Mucosa of descending colon (tissue), 3 donors: Measurements from ENCODE around the gene GALNS. TPM values are rescaled to one million over a fixed set of nuclear protein-coding genes. Genes with fewer than 3 reads are reported as not detected.

ENCODE experiments used
- ATAC-seq: fragments of 200-7000 bp; cut with Tn5 transposase; one replicate; pipeline ENCODE4 v1.9.1; 2020; ENCODE audit warnings: mild to moderate bottlenecking, moderate library complexity
- DNase-seq, 3 donors: peaks; one replicate each; pipeline ENCODE4 v3.0.0-alpha.2; 2020
- H3K36me3 ChIP-seq: fragments of 200-600 bp; one replicate; pipeline ENCODE4 v1.8.0; 2021; ENCODE audit warnings: low read depth, mild to moderate bottlenecking
- H3K4me1 ChIP-seq: fragments of 200-600 bp; one replicate; pipeline ENCODE4 v1.8.0; 2021; ENCODE audit warnings: low read depth, mild to moderate bottlenecking
- H3K4me3 ChIP-seq: fragments of 200-600 bp; one replicate; pipeline ENCODE4 v1.8.0; 2021; ENCODE audit warnings: mild to moderate bottlenecking
- H3K9me3 ChIP-seq: fragments of 200-600 bp; one replicate; pipeline ENCODE4 v1.8.0; 2021; ENCODE audit warnings: mild to moderate bottlenecking
- CTCF ChIP-seq: fragments of 200-600 bp; IDR thresholded peaks from one replicate; pipeline ENCODE4 v1.8.0; 2022; ENCODE audit warnings: antibody characterized with exemption, mild to moderate bottlenecking
- intact Hi-C, 2 donors: fragments of 100-400 bp; cut with DNase I in 1 of 2; cut with micrococcal nuclease in 1 of 2; formaldehyde crosslinking; loops; one replicate each; pipeline versions ENCODE4 v1.11.0 to v1.11.1; 2022; cut with DNase I, micrococcal nuclease
- total RNA-seq, 3 donors: library from RNA; stranded (reverse); fragmentation: NEBNext Ultra II Directional in 2 of 3; extraction: Animal tissue kit (Norgen Biotek cat#: 25700) in 2 of 3; gene quantifications; one replicate each; pipeline versions ENCODE4 v1.2.1 to v1.2.4, GENCODE V29; 2021 to 2023
- donor health status: DM: no; HTN: no; CAD: no; lungs with moderate emphysema.
- donor health status: DM: no; HTN: no; CAD: no.
- donor health status: DM: no; HTN: yes; CAD: no.

GALNS gene
- total RNA-seq, 3 donors from 2014 or later, result 37.4 to 65.3 (median 44.0) TPM

- ATAC-seq, result no peak
- Histone ChIP-seq H3K4me3 (no peak overlapping the region), H3K36me3 (no peaks in the 10 kb centered on the region), H3K4me1 (peaks cover 25% of the 10 kb centered on the region), H3K9me3 (no peaks in the 10 kb centered on the region)
- intact Hi-C loops, result no loop called here
- DNase-seq, result peak; percentile 57 to 77 (median 72)
- no peak for TF ChIP-seq CTCF
These were observed 44.1 kb downstream of the GALNS start for GRCh38 chr16:88812513-88813268.

DNA sequence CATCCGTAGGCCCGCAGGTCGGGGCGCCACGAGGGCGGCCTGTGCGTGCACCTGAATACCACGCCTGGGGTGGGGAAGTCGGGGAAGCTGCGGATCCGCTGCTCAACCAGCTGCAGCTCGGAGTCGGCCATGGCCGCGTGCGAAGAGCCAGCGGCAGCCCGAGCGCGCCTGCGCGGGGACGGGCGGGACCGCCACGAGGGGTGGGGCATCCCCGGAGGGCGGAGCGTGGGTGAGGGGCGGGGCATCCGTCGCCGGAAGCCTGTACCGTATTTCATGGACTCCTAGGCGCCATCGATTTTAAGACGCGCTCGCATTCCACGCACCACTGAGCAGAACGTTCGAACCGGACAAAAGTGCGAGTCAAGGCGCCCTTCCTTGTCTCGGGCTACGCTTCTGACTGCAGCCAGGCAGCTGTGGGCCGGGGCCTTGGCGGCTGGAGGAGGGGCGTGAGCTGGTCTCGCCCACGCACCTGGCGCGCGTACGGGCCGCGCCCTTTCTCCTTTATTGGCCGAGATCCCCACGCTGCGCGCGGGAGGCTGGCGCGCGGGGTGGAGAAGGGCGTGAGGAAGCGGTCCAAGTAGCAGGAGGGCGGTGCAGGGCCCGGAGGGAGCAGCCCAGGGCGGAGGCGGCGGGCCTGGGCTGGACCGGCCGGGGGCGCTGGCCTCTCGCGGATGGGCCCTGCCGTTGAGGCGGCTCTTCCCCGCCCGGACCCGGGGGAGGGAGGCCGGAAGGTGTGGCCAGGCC, 44.8 kb downstream of the GALNS start, which contains the start of gene APRT:
APRT (minus strand) TSS at position 160 of the 744 bp plus-strand sequence; CDS start at position 131, 29 bp downstream.
- H3K36me3 ChIP-seq, result no peaks in the 10 kb centered on the region
- peaks cover 25% of the 10 kb centered on the region for H3K4me1 ChIP-seq
- H3K4me3 ChIP-seq, result peak within 1 kb of the TSS; percentile 29
- no peaks in the 10 kb centered on the region for H3K9me3 ChIP-seq
- ATAC-seq (peak; percentile 89), DNase-seq (peak; percentile 95 to 99 (median 97))
- intact Hi-C loops, result no loop called here
- no peak for TF ChIP-seq CTCF

- H3K4me1 ChIP-seq, result peaks cover 24% of the 10 kb centered on the region
- no peak for TF ChIP-seq CTCF
- ATAC-seq (peak; percentile 74), DNase-seq (peak; percentile 79 to 88 (median 88))
- peak overlapping the region; percentile 29 for H3K4me3 ChIP-seq
- H3K9me3 ChIP-seq, result no peaks in the 10 kb centered on the region
- H3K36me3 ChIP-seq, result no peaks in the 10 kb centered on the region
- intact Hi-C loops, result no loop called here
These were observed 45.6 kb downstream of the GALNS start for GRCh38 chr16:88810912-88811768.

DNA sequence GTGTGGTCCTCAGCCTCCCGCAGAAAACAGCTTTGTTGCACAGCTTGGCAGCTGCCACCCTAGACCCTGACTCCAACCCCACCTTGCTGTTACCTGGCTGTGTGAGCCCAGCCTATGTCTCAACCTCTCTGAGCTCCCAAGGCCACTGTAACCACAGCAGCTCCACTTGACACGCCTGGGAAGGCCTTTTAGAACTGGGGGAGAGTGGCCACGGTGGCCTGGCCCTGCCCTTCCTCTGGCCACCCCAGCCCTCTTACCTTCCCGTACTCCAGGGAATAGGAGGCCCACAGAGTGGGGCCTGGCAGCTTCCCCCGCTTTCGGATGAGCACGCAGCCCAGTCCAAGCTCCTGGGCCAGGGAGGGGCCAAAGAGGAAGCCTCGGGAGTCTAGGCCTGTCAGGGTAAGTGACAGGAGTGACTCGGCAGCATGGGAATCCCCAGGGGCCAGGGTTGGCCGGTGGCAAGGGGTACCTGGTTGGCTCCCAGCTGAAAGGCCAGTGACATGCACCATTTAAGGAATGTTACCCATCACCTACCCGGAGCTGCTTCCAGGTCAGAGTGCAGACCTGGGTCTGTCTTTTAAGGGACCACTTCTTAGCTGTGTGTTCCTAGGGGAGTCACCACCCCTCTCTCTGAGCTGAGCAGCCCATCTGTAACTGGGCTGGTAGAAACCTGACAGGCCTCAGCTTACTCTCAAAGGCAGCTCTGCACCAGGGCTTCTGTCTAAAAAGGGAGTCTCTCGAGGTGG, 46.4 kb downstream of the GALNS start:
- TF ChIP-seq CTCF, result no peak
- Histone ChIP-seq H3K4me1 (peaks cover 22% of the 10 kb centered on the region), H3K4me3 (no peak overlapping the region), H3K36me3 (no peaks in the 10 kb centered on the region), H3K9me3 (no peaks in the 10 kb centered on the region)
- DNase-seq (peak in 2 of 3 donors; percentile 43 to 62), ATAC-seq (no peak)
- intact Hi-C loops, result no loop called here
